ENCODE measurements around the gene SLC23A3.

The SLC23A3 gene

GRCh38 chr2:219175928-219176817 lies 6.3 kb upstream of the SLC23A3 start:
- DNase-seq (ENCODE audit: low spot score): peak; percentile 53

DNA sequence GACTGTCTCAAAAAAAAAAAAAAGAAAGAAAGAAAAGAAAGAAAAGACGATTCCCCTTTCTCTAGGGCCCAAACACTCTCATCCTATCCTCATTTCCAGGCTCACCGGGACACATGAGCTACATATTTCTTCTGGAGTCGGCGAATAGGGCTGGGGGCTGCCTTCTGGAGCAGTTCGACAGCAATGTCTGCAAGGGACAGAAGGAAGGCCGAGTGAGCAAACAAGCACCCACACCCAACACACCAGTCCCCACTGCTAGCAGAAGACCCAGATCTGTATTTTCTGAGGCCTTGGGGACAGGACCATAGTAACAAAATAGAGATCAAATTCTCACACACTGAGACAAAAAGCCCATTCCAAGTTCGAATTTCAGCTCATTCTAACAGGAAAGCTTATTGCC lies 5.7 kb upstream of the SLC23A3 start:
- no peak for DNase-seq (ENCODE audit: low spot score)

GRCh38 chr2:219174801-219175200 lies 5.0 kb upstream of the SLC23A3 start:
- no peak for DNase-seq (ENCODE audit: low spot score)

GRCh38 chr2:219174146-219174545 lies 4.3 kb upstream of the SLC23A3 start:
- DNase-seq (ENCODE audit: low spot score): no peak

GRCh38 chr2:219173176-219173575 lies 3.3 kb upstream of the SLC23A3 start:
- no peak for DNase-seq (ENCODE audit: low spot score)

GRCh38 chr2:219172231-219173154 lies 2.7 kb upstream of the SLC23A3 start:
- no peak for DNase-seq (ENCODE audit: low spot score)

GRCh38 chr2:219171231-219171651 lies 1.4 kb upstream of the SLC23A3 start:
- DNase-seq (ENCODE audit: low spot score): peak; percentile 49

GRCh38 chr2:219168932-219169331 lies 897 bp downstream of the SLC23A3 start:
- no peak for DNase-seq (ENCODE audit: low spot score)

GRCh38 chr2:219168526-219168925 lies 1.3 kb downstream of the SLC23A3 start:
- no peak for DNase-seq (ENCODE audit: low spot score)

- DNase-seq (ENCODE audit: low spot score): no peak
These were observed 1.8 kb downstream of the SLC23A3 start for GRCh38 chr2:219167997-219168396.

DNA sequence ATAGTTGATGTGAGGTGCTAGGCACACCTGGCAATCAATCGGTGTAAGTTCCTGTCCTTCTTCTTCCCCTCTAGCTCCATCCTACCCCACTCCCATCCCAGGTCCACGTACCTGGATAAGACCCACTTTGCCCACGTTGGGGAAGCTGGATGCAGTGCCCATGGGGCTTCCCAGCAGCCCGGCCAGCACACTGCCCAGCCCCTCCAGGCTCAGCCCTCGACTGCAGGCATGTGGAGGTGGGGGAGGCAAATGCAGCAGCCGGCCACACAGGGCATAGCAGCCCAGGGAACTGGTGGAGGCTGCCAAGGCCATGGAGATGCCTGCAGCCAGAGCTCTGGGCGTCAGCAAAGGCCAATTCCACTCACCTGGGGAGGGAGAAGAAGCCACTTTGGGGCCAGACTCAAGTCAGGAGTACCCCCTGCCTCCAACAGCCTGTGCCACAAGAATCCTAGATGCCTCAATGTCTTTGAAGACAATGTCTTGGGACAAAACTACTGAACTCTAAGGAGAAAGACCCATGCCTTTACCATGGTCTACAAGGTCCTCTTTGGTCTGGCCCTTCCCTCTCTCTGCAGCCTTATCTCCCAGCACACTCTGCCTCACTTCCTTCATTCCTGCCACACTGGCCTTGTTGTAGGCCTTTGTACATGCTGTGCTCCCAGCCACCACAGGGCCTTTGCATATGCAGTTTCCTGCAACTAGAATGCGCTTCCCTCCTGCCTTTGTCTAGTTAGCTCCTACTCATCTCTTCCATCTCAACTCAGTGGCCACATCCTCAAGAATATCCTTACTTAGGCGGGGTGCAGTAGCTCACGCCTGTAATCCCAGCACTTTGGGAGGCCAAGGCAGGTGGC lies 4.5 kb downstream of the SLC23A3 start:
- DNase-seq (ENCODE audit: low spot score): no peak

GRCh38 chr2:219163156-219163555 lies 6.7 kb downstream of the SLC23A3 start:
- no peak for DNase-seq (ENCODE audit: low spot score)

GRCh38 chr2:219161097-219161496 lies 8.7 kb downstream of the SLC23A3 start:
- no peak for DNase-seq (ENCODE audit: low spot score)

DNA sequence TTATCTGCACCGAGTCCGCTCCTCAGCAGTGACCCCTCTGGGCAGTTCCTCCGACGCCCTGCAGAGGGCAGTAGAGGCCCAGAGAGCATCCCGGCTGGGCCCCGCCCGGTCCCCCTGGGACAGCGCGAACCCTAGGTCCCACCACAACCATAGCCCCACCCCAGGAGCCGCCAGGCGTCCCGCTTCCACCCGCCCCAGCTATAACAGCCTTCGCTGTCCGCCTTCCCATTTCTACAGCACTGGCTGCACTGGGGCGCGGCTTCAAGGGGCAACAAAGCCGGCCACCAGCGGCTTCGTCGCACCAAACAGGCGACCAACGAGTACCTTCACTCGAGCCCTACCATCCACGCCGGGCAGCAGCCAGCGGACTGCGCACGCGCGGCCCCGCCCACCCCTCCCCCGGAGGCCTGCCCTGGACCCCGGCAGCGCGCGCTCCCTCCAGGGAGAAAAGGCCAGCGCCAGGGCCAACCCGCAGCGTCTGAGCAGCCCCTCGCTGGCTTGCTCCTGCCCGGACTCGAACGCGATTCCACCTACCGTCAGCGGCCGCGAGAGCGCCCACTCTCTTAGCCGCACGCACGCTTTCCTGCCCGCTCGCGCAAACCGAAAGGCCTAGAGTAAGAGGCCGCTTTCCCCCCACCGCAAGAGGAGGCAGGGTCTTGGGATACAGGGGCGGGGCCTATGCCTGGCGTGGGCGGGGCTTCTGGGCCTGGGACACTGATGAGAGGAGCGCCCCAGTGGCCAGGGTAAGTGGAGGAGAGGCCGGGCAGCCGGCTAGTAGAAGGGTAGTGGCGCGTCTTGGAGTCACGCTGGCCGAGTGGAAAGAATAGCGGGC lies 9.4 kb downstream of the SLC23A3 start, which contains the start of gene NHEJ1:
Gene NHEJ1 (minus strand): TSS at position 630 of the 832 bp plus-strand sequence. CDS start 2,453 bp downstream, outside the sequence.
- DNase-seq (ENCODE audit: low spot score): peak; percentile 96

- DNase-seq (ENCODE audit: low spot score): no peak
These were observed 10.1 kb downstream of the SLC23A3 start for GRCh38 chr2:219159771-219160185.

GRCh38 chr2:219158586-219158985 lies 11.2 kb downstream of the SLC23A3 start:
- DNase-seq (ENCODE audit: low spot score): no peak

GRCh38 chr2:219158025-219158424 lies 11.8 kb downstream of the SLC23A3 start:
- DNase-seq (ENCODE audit: low spot score): no peak

DNA sequence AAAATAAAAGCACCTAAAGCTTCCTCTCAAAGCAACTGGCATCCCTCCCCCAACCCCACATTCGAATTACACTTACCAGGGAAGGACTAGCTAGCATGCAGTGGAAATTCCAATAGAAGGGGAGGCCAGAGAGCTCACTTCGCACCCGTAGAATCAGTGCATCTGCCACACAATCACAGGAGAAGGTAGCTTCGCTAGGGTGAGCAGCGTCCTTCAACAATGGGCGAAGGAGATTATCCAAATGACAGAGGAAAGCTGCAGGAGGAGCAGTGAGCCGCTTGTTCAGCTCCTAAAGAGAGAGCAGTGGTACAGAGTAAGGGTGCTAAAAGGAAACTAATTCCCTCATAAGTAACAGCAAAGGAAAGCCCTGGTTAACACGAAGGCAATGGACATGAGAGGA lies 12.4 kb downstream of the SLC23A3 start:
- no peak for DNase-seq (ENCODE audit: low spot score)

GRCh38 chr2:219155054-219155644 lies 14.7 kb downstream of the SLC23A3 start:
- DNase-seq (ENCODE audit: low spot score): peak; percentile 79

- no peak for DNase-seq (ENCODE audit: low spot score)
These were observed 20.2 kb downstream of the SLC23A3 start for GRCh38 chr2:219149667-219150066.
